ENCODE results near the gene KRTAP5-6.

The KRTAP5-6 gene

DNA sequence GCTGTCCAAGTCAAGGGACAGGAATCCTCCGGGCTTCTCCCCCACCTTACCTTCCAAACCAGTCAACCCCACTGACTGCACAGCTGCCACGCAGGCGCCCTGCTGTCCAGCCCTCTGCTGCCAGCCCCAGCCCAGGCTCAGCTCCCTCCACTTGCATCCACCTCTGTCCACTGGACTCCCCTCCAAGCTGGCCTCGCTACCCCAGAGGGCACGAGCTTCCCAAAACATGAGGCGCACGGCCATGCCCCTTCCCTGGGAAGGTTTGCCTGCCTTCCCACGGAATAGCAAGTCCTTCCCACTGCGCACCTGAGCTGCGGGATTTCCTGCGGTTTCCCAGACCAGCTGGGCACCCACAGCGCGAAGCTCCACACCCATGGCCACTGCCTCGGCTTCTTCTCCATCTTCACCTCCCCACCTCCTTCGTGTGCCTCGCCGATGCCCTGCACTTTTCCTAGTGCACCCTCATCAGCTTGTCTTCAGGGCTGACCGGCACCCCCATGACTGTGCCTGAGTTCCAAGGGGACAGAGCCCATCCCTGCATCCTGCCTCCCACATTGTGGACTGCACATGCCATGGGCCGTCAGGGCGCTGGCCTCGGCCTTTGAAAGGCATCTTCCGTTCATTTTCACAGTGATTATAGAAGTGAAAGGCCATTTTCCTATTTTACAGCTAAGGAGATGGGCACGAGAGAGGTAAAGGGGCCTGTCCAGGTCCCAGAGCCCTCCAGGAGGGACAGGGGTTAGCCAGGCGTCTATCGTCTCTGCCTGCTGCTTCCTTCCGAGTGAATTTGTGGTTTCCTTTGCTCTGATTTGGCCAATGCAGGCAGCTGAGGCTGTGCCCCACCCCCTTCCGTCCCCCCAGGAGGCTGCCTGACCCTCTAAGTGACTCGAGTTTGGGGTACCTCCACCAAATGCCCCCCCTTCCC lies 37.0 kb downstream of the KRTAP5-6 start:
- DNase-seq (ENCODE audit: low read depth), result no peak

DNA sequence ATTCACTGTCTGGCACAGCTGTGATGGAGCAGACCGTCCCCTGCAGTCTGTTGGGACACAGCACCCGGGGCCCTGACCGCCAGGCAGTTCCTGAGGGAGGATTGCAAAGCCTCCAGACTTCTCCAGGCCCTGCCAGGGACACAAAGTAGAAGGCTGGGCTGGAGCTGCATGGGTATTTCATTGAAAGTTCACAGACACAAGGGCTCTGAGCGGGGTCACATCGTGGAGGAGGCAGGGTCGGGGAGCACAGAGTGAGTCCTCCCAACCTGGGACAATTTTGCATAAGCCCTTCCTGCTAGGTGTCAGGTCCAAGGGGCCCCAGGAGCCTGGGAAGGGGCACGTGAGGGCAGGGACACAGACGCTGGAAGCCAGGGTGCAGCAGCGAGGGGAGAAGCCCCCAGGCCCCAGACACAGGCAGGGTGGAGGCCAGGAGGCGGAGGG lies 37.7 kb downstream of the KRTAP5-6 start:
- DNase-seq (ENCODE audit: low read depth), result no peak

DNA sequence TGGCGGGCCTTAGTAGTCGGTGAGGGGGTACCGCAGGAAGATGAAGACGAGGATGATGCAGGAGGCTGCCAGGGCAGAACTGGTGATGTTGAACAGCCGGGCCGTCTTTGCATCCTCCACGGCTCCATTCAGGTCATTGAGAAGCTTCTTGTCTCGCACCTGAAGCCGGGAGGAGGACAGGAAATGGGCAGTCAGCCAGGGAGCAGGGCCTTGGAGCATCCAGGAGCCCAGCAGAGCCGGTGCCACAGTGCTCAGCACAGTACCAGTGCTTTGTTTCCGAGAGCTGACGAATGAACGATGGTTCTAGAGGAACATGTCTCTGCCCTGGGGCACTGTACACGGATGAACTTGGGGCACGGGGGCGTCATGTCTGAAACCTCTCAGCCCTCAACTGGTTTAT lies 38.3 kb downstream of the KRTAP5-6 start:
- DNase-seq (ENCODE audit: low read depth), result no peak

DNA sequence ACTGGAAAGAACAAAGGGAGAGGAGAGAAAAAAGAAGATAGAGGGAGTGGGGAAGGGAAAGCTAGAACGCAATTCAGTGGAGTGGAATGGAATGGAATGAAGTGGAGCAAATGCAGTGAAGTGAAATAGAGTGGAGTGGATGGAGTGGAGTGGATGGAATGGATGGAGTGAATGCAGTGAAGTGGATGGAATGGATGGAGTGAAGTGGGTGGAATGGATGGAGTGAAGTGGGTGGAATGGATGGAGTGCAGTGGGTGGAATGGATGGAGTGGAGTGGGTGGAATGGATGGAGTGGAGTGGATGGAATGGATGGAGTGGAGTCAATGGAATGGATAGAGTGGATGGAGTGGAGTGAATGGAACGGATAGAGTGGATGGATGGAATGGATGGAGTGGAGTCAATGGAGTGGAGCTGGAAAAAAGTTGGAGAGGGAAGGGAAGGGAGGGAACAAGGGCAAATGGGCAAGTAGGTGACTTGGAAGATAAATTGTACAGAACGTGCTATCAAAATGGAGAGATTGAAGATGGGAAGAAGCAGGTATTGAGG lies 39.5 kb downstream of the KRTAP5-6 start:
- no peak for DNase-seq (ENCODE audit: low read depth)

DNA sequence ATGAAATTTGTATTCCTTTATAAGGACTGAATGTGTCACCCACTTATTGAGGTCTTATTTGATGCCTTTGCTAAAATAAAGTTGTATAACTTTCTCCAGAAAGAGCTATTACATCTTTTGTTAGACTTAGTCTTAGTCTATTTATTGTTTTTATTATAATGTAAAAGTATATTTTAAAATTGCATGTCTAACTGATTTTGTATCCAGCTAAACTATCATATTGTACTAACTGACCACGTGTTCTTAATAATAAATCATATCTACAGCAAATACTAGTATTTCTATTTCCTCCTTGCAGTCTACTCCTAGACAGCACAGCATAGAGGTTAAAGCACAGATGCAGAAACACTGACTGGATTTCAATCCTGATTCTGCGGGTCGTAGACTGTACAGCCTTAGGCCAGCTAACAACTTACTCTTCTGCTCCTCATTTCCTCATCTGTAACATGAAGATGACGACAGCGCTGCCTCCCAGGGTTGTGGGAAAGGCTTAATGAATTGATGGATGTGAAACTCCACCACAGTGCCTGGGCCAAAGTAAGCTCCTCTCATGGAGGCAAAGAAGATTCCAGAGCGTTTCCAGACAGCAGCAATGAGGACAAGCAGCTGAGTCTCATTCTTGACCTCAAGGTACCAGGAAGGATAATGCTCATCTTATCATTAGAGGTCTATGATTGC lies 40.2 kb downstream of the KRTAP5-6 start:
- DNase-seq (ENCODE audit: low read depth), result no peak

DNA sequence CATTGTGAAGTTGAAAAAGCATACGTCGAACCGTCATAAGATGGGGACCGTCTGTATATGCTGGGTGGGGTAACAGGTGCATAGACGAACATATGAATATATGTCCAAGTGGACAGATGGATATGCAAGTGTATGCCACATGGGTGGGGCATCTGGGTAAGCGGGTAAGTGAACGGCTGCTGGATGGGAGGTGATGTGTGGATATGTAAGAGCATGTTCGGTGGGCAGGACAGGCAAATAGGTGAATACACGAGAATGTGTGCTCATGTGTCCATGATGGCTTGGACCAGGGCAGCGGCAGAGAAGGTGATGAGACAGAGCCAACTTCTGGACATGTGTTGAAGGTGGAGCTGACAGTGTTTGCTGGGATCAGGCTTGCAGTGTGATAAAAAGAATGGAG lies 41.4 kb downstream of the KRTAP5-6 start:
- DNase-seq (ENCODE audit: low read depth), result no peak

DNA sequence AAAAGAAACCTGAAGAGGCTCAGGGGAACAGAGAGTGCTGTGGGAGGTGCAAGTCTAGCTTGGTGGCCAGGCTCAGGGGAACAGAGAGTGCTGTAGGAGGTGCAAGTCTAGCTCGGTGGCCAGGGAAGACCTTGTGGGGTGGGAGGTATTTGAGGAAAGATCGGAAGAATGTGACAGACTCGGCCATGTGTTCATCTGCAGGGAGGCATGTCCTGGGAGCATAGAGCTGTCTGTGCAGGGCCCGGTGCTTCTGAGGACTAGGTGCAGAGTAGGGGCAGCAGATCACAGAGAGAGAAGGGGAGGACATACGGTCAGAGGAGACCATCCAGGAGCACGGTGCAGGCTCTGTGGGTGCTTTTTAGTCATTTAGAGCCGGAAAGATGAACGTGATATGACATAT lies 42.6 kb downstream of the KRTAP5-6 start:
- no peak for DNase-seq (ENCODE audit: low read depth)

DNA sequence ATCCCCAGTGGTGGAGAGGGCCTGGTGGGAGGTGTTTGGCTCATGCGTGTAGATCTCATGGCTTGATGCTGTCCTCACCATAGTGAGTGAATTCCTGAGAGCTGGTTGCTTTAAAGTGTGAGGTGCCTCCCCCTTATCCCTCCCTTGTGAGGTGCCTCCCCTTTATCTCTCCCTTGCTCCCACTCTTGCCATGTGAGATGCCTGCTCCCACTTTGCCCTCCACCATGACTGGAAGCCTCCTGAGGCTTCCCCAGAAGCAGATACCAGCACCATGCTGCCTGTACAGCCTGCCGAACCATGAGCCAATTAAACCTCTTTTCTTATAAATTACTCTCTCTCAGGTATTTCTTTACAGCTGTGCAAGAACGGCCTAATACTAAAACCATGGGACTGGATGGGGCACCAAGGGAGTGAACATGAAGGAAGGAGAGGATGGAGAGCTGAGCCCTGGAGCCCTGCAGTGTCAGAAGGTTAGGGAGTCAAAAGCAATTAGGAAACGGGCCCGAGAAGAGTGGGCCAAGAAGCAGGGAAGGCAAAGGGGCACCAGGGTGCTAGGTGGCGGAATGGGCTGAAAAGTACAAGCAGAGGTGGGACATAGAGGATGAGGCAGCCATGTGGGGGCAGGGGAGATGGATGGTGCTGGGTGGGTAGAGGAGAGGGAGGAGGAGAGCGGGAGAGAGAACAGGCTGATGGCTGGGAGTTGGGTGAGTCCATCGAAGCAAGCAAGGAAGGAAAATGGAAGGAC lies 44.0 kb downstream of the KRTAP5-6 start:
- no peak for DNase-seq (ENCODE audit: low read depth)

DNA sequence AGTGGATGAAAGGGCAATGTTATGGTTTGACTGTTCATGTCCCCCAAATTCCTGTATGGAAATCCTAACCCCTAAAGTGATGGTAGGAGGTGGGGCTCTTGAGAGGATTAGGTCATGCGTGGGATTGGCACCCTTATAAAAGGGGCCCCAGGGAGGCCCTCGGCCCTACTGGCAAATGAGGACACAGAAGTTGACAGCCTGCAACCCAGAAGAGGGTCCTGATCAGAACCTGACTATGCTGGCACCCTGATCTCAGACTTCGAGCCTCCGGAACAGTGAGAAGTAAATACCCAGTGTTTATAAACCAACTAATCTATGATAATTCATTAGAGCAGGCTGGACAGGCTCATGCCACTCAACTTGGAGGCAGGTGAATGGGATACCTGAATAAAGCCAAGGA lies 44.7 kb downstream of the KRTAP5-6 start:
- no peak for DNase-seq (ENCODE audit: low read depth)

DNA sequence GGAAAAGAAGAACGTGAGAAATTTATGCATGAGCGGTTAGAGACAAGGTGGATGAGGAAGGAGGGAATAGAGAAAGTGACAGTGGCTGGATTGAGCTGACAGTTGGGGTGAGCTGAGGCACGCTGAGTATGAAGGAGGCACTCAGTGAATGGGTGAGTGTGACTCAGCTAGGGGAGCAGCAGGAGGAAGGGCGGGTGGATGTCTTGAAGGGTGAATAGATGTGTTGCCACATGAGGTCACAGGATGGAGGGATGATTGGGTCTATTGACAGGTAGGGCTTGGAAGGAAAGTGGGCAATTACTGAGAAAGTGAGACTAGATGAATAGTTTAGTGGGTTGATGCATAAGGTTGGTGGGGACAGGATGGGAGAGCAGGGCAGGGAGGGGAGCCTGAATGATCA lies 45.4 kb downstream of the KRTAP5-6 start:
- DNase-seq (ENCODE audit: low read depth), result no peak

DNA sequence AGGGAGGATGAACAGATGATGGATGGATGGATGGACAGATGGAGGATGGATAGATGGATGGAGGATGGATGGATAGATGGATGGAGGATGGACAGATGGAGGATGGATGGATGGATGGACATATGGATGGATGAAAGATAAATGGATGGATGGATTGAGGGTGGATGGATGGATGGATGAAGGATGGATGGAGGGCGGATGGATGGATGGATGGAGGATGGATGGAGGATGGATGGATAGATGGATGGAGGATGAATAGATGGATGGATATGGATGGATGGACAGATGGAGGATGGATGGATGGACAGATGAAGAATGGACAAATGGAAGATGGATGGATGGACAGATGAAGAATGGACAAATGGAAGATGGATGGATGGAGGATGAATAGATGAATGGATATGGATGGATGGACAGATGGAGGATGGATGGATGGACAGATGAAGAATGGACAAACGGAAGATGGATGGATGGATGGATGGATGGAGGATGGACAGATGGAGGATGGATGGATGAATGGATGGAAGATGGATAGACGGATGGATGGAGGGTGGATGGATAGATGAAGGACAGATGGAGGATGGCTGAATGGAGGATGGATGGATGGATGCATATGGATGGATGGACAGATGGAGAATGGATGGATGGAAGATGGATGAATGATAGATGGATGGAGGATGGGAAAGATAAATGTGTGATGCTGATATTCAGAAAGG lies 46.0 kb downstream of the KRTAP5-6 start:
- DNase-seq (ENCODE audit: low read depth), result no peak

DNA sequence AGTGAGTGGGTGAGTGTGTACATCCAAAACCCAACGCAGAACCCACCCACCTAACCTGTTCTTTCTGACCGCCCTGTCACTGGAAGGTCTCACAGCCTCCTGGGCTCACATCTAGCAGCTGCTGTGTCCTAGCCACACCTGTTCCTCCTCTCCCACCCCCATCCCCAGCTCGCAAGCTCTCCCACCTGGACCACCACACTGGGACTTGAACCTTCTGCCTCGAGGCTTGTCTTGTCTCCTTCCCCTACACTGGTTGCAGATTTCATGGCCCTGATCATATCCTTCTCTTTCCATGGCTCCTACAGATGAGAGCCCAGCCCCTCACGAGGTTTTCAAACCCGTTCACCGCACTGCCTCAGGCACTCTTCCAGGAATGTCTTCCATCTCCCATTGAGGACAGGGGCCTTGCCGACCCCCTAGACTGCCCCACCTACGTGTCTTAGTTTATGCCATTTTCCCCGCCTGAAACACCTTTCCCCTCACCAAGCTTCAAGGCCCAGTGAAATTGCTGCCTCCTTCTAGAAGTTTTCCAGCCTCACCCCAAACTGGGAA lies 46.7 kb downstream of the KRTAP5-6 start:
- DNase-seq (ENCODE audit: low read depth), result no peak

DNA sequence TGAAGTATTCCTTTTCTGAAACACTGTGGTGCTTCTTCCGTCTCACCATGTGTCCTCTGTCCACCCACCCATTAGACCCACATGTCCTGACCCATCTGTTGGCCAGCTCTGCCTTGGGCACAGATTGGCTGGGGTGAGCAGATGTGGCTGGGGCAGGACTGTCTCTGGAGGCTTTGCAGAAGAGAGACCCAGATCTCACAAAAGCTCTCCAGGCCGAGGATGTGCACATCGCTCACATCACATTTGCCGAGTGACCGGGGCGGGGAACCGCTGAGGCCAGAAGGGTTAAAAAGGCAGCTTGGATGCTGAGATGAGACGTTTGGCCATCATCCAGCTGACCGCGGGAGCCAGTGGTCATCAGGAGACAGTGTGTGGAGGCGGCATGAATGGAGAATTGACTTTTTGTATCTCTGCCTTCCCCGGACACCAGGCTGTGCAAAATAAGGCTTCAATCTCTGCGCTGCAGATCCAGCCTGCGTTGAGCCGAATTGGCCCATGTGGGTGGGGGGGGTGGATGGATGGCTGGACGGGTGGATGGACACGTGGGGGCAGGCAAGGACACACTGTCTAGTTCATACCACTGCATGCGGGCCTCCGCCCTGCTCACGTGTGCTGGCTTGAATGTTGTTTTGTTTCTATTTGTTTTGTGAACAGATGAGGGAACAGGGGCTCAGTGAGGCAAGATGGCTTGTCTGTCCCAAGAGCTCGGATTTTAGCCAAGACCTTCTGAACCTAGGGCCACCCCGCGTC lies 47.3 kb downstream of the KRTAP5-6 start:
- DNase-seq (ENCODE audit: low read depth), result no peak

DNA sequence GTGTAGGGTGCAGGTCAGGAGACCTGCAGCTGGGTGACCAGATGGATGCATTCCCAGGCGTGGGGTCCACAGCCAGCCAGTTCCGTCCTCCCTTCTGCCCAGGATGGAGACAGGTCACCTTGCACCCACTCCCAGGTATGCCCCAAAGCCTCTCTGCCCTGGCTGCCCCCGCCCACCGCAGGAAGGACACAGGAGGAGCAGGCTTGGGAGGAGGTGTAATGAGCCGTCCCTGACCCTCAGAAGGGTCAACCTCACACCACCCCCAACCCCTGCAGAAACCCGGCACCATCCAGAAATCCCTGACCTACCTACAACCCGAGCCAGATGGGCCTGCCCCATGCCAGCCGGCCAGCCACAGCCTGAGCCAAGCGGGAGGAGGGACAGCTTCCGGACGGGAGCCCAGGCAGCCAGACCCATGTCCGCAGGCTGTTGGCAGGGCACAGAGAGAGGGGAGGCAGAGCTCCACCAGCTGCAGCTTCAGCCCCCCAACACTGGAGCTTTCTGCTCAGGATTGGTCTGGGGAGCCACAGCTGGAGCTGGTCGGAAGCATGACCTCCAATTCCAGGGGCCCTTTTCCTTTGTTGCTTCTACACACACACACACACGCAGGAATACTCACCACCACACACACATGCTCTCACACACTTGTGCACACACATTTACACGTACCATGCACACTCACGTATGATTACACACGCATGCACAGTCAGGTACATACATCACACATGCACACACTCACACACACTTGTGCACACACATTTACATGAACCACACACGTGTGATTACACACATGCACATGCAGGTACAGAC lies 48.1 kb downstream of the KRTAP5-6 start:
- DNase-seq (ENCODE audit: low read depth), result no peak

DNA sequence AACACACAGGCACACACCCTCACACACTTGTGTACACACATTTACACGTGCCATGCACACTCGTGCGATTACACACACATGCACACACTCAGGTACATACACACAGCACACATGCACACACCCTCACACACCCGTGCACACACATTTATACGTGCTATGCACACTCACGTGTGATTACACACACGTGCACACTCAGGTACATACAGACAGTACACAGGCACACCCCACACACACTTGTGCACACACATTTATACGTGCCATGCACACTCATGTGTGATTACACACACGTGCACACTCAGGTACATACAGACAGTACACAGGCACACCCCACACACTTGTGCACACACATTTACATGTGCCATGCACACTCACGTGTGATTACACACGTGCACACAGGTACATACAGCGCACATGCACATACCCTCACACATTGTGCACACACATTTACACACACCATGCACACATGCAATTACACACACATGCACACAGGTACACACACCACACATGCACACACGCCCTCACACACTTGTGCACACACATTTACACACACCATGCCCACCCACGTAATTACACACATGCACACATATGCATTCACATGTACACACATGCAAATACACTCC lies 48.8 kb downstream of the KRTAP5-6 start:
- no peak for DNase-seq (ENCODE audit: low read depth)

DNA sequence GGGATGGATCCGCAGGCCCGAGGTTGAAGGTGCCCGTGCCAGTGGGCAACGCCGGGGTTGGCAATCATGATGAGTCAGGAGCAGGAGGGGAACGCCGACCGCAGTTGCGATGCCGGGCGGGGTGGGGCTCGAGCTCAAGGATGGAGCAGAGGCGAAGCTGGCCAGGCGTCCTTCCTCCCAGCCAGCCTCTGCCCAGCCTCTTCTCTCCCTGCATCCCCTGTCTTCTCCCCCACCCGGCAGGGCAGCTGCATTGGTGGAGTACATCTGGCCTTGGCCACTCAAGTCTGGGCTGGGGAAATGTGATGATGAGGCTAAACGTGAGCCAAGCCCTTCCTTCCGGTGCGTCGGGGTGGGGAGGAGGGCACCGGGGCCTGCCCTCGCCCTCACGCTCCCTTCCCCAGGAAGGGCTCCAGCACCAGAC lies 49.5 kb downstream of the KRTAP5-6 start:
- no peak for DNase-seq (ENCODE audit: low read depth)

DNA sequence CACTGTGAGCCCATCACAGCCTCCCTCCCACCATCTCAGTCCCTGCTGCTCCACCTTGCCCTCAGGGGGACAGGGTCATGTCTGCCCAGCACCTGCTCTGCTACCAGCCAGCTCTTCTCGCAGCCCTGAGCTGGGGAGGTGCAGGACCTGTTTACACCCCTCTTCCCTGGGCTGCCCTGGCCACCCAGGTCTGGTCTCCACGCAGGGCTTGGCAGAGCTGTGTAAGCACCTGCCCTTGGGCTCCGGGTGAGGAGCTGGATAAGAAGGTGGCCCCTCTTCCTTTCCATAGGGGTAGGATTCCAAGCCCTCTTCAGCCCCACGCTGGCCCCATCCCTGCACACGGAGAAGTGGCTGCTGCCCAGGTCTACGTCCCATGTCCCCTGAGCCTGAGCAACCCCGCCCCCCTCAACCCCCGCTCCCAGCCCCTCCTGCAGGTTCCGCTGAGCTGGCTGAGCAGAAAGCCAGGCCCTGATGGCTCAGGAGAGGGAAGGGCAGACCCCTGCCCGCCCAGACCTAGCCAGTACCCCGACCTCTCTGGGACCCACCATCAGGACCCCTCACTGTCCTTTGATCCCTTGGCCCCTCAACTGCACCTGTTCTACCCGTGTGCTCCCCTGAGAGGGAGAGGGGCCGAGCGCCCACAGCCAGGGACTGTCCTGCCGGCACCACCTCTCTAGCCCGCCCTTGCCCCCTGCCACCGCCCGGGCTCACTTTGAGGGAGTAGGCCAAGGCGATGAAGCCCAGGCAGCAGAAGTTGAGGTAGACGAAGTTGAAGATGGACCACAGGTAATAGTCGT lies 50.2 kb downstream of the KRTAP5-6 start:
- no peak for DNase-seq (ENCODE audit: low read depth)
